Measurements from ENCODE around the gene ACP7.
"Not testable (repeated sequence)": the region's sequence is repeated elsewhere in the genome, so short reads cannot be mapped to it uniquely, and the experiment has no call there.

ACP7 gene

DNA sequence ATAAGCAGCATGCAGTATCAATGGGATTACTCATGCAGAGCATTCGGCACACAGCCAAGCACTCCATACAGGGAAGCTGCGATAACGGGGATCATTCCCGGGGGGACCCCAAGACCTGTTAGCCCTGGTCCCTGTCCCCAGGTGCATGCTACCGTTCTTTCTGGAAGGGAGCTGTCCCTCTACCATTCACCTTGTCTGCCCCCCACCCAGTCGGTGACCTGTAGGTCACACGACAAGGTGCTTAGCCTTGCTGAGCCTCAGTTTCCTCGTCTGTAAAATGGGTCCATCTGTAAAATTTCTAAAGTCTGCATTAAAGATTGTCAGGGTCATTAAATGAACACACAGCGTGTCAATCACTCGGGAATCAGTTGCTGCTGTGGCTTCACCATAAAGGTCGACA is 6.8 kb upstream of the ACP7 start:
- no peak for DNase-seq (ENCODE audit: low read depth in 2 of 3, low spot score in 1 of 3)

DNA sequence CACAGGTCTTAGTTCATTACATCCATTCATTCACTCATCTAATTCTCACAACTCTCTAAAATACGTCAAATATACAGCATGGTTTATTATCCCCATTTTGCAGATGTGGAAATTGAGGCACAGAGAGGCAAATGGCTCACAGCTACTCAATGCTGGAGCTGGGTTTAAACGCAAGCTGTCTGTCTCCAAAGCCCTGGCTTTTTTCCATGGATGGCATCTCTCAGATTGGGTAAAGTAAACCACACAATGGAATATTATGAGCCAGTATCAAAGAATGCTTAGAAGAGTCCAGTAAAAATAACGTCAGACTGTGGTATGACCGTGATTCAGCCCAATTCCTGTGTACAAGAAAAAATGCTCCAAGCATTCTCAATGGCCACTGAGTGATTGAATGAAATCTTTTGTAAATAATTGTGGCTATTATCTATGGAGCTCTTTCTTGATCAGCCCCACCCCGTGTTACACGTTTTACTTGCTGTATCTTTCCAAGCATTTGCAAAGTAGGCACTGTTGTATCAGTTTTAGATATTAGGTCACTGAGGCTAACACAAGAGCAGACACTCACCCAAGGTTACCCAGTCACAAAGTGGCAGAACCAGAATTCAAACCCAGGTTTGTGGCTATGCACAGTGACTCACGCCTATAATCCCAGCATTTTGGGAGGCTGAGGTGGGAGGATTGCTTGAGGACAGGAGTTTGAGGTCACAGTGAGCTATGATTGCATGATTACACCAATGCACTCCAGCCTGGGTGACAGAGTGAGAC is 5.5 kb upstream of the ACP7 start:
- no peak for DNase-seq (ENCODE audit: low read depth in 2 of 3, low spot score in 1 of 3)

DNA sequence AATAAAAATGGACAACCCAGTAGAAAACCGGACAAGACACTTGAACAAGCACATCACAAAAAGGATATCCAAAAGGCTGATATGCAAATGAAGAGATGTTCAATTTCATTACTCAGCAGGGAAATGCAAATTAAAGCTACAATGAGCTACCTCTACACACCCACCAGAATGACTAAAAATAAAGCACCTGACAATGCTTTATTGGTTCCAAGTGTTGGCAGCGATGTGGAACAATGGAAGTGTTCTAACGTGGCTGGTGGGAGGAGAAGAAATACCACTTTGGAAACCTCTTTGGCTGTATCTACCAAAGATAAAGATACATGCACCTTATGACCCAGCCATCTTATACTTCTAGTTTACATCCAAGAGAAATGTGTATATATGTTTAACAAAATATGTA is 3.7 kb upstream of the ACP7 start:
- no peak for DNase-seq (ENCODE audit: low read depth in 2 of 3, low spot score in 1 of 3)

DNA sequence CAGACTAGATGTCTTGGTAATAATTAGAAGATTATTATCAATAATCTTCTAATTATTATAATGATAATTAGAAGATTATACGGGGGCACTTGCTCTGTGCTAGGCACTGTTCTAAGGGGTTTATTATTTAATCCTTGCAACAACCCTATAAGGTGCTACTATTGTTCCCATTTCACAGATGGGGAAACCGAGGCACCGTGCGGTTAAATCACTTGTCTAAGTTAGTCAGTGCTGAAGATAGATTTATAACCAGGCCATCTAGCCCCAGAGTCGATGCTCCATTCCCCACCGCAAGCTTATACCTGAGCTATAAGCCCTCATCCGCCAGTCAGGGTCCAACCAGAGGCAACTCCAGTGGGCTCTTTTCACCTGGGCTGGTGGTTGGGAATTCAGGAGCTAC is 2.0 kb upstream of the ACP7 start:
- DNase-seq (ENCODE audit: low read depth in 2 of 3, low spot score in 1 of 3), result no peak

DNA sequence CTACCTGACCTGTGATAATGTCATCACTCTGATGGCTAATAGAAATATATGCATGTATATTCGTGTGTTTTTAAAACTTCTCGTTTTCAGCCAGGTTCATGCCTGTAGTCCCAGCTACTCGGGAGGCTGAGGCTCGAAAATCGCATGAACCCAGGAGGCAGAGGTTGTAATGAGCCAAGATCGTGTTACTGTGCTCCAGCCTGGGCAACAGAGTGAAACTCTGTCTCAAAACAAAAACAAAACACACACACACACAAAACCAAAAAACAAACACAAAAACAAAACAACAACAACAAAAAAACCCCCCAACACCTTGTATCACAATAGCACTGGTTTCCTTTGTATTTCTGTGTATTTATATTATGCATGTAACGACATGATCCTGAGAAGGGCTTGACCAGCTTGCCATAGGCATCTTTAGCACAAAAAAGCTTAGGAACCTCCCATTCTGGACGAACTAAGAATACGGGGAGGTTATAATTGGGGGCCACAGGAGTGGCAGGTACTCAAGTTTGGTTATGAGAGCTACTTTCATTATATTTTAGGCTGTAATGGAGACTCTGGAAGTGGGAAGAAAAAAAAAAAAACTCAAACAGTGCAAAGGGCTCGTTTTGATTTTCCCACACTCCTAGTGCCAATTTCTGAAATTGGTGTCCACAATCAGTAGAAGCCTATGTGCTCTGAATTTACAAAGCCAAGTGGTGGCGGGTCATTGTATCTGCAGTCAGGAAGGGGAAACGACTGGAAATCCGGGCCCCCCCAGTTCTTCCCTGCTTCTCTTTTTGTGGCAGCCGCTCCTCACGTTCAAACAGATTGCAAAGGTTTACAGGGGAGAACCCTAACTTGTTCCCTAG is 1.2 kb upstream of the ACP7 start:
- DNase-seq (ENCODE audit: low read depth in 2 of 3, low spot score in 1 of 3), result no peak

DNA sequence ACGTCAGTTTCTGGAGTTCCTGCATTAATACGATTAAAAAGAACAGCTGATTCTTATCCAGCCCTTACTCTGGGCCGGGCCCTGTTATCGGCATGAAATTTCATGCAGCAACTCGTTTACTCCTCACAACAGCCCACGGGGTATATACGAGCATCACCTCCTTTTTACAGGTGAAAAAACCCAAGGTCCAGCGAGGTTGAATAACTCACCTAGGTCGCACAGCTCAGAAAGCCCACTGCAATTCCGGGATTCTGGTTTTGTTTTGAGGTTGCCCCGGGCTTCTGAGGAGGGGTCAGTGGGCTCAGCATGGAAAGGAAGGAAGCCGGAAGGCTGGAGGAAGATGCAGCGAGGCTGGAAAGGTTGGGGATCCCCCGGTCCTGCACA is 577 bp upstream of the ACP7 start:
- DNase-seq (ENCODE audit: low read depth in 2 of 3, low spot score in 1 of 3), result no peak

DNA sequence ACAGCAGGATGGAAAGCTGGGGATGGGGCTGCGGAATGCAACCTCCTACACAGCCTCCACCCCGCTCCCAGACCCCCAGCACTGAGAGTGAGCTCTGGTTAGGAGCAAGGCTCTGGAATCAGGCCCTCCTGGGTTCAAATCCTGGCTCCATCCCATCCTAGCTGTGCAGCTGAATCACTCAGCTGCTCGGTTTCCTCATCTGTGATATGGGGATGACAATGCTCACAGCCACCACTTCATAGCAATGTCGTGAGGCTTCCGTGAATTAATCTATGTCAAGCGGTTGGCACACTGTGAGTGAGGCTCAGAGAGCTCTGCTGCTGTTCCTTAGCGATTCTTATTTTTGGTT is 538 bp downstream of the ACP7 start:
- DNase-seq (ENCODE audit: low read depth in 2 of 3, low spot score in 1 of 3), result no peak

DNA sequence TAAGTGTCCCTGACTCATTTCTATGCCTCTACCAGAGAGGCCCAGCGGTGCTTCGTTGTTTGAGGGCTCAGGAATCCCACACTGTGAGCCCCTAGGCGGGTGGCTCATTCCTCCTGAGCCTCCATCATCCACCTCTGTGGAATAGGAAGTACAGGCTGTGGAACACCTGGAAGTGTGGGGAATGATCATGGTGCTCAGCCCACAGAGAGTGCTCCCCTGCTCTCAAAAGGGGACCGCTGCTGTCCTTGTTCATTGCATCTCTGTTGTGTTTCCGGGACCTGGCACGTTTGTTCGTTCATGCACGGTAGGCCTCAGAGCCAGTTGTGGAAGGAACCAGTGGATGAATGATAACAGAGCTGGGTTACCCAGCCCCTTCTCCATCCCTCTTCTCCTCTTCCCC is 1.2 kb downstream of the ACP7 start:
- no peak for DNase-seq (ENCODE audit: low read depth in 2 of 3, low spot score in 1 of 3)

DNA sequence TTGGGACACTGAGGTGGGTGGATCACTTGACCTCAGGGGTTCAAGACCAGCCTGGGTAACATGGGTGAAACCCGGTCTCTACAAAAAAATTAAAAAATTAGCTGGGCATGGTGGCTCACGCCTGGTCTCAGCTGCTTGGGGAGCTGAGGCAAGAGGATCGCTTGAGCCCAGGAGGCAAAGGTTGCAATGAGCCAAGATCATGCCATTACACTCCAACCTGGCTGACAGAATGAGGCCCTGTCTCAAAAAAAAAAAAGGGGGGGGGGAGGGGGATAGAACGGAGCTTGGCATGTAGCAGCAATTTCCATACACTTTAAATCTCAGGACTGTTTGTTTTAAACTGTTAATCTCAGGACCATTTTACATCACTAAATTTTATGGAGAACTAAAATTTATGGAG is 2.2 kb downstream of the ACP7 start:
- DNase-seq (ENCODE audit: low read depth in 2 of 3, low spot score in 1 of 3), result no peak

DNA sequence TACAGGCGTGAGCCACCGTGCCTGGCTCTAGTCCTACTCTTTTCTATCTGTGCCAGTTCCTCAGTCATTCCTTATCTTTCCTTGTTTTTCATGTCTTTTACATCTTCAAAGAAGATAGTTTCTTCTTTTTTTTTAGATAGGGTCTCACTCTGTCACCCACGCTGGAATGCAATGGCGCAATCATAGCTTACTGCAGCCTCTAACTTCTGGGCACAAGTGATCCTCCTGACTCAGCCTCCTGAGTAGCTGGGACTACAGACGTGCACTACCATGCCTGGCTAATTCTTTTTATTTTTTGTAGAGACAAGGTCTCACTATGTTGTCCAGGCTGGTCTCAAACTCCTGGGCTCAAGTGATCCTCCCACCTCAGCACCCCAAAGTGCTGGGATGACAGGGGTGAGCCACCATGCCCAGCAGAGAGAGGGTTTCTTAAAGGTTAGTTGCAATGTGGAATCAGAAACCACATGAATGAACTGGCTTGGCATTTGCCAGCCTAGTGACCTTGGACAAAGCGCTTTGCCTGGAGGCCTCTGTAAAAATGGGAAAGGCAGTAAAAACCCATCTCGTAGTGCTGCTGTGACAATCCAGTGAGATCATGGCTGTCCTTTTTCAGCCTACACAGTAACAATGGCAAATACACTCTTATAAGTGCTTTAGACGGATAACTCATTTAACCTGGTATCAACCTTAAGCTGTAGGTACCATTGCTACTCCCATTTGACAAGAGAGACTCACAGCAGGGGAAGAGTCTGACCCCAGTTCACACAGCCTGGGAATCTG is 3.9 kb downstream of the ACP7 start:
- DNase-seq (ENCODE audit: low read depth in 2 of 3, low spot score in 1 of 3), result no peak

DNA sequence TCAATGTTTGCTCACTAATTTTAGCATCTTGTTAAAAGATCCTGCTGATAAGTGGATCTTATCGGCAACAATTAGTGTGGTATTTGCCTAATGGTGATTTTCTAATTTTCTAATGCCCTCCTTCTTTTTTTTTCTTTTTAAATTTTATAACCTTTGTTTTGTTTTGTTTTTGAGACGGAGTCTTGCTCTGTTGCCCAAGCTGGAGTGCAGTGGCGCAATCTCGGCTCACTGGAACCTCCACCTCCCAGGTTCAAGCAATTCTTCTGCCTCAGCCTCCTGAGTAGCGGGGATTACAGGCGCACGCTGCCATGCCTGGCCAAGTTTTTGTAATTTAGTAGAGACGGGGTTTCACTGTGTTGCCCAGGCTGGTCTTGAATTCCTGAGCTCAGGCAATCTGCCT is 5.8 kb downstream of the ACP7 start:
- DNase-seq (ENCODE audit: low read depth in 2 of 3, low spot score in 1 of 3), result not testable (repeated sequence)

DNA sequence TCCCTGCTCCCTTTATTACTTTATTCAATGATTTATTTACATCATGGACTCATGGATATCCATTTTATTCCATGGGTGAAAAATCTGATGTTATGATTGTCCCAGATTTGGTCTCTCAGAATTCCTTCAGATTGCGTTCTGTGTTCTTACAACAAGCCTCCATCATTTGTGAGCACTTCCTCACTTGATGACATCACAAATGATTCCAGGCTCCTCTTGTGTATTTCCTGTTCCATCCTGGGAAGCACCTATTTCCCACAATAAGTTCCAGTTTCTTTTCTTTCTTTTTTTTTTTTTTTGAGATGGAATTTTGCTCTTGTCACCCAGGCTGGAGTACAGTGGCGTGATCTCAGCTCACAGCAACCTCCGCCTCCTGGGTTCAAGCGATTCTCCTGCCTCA is 6.7 kb downstream of the ACP7 start:
- no peak for DNase-seq (ENCODE audit: low read depth in 2 of 3, low spot score in 1 of 3)

DNA sequence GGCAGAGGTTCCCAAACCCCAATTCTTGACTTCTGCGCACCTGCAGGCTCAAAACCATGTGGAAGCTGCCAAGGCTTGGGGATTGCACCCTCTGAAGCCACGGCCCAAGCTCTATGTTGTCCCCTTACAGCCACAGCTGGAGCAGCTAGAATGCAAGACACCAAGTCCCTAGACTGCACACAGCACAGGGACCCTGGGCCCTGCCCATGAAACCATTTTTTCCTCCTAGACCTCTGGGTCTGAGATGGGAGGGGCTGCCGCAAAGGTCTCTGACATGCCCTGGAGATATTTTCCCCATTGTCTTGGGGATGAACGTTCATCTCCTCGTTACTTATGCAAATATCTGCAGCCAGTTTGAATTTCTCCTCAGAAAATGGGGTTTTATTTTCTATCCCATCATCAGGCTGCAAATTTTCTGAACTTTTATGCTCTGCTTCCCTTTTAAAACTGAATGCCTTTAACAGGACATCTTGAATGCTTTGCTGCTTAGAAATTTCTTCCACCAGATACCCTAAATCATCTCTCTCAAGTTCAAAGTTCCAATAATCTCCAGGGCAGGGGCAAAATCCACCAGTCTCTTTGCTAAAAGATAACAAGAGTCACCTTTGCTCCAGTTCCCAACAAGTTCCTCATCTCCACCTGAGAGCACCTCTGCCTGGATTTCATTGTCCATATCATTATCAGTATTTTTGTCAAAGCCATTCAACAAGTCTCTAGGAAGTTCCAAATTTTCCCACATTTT is 11.8 kb downstream of the ACP7 start:
- not testable (repeated sequence) for DNase-seq (ENCODE audit: low read depth in 2 of 3, low spot score in 1 of 3)

DNA sequence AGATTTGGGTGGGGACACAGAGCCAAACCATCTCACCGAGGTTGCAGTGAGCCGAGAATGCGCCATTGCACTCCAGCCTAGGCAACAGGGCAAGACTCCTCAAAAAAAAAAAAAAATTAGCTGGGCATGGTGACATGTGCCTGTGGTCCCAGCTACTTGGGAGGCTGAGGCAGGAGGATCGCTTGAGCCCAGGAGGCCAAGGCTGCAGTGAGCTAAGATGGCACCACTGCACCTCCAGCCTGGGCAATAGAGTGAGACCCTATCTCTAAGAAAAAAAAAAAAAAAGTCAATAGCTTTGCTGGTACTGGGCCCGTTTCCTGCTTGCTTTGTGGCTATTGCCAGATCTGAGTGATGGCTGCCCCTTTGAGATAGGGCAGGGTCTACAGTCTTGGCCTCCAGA is 13.1 kb downstream of the ACP7 start:
- no peak for DNase-seq (ENCODE audit: low read depth in 2 of 3, low spot score in 1 of 3)

DNA sequence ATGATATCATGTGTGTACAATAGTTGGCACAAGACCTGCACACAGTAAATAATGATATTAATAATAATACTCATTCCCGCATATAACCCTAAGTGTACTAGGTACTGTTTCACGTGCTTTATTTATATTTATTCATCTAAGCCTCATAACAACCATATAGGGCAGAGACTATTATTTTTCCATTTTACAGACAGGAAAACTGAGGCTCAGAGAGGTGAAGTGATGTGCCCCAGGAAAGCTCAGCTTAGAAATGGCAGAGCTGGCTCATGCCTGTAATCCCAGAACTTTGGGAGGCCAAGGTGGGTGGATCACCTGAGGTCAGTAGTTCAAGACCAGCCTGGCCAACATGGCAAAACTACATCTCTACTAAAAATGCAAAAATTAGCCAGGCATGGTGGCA is 13.6 kb downstream of the ACP7 start:
- no peak for DNase-seq (ENCODE audit: low read depth in 2 of 3, low spot score in 1 of 3)

DNA sequence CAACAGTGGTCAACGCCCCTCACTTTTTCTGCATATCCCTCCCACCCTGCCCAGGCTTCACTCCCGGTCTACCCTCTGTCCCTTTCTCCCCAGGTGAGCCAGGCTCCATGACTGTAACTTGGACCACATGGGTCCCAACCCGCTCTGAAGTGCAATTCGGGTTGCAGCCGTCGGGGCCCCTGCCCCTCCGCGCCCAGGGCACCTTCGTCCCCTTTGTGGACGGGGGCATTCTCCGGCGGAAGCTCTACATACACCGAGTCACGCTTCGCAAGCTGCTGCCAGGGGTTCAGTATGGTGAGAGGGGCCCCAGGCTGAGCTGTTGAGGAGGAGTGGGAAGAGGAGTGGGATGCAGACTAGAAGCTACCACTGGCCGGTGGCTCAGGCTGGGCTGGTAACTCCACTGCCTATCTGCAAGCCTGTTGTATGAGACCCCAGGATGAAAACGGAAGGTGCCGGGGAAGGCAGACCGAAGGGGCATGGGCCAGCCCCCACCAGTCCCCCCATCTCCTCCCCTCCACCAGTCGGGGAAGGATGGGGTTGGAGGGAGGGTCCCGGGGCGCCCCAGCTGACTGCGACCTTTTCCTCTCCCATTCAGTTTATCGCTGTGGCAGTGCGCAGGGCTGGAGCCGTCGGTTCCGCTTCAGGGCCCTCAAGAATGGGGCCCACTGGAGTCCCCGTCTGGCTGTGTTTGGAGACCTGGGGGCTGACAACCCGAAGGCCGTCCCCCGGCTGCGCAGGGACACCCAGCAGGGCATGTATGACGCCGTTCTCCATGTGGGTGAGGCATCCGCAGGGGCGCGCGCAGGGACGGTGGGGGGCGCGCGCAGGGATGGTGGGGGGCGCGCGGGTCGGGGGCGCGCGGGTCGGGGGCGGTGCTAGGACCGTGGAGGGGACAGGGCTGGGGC is 14.4 kb downstream of the ACP7 start:
- no peak for DNase-seq (ENCODE audit: low read depth in 2 of 3, low spot score in 1 of 3)

DNA sequence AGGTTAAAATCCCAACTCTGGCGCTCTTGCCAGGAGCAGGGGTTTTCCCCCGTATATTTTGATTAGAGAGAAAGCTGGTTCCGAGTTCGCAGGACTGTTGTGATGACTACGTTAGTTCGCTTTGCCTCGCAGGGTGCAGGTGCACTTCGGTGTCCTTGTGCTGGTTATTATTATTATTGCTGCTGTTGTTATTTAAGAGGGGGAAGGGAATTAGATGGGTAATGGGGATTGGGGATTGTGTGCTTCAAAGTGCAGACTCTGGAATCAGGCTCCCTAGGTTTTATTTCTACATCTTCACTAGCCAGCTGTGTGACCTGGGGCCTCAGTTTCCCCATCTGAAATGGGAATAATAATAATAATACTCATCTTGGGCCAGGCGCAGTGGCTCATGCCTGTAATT is 15.2 kb downstream of the ACP7 start:
- no peak for DNase-seq (ENCODE audit: low read depth in 2 of 3, low spot score in 1 of 3)

DNA sequence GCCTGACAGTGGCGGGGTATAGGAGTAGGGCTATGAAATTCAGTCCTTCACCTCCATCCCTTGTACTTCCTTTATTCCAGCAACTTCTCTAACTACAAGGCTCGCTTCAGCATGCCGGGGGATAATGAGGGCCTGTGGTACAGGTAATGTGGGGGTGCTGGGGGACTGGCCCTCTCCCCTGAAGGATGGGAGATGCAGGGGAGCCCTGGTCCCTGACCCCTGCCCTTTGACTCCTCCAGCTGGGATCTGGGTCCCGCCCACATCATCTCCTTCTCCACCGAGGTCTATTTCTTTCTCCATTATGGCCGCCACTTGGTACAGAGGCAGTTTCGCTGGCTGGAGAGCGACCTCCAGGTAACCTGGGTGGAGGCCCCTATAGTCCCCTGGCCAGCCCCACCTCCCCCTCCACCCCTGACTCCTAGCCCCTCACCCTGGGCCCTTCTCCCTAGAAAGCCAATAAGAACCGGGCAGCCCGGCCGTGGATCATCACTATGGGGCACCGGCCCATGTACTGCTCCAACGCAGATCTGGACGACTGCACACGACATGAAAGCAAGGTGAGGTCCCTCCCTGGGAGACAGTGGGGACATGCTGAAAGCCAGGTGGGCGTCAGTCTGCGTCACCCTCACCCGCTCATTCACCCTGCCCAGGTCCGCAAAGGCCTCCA is 16.5 kb downstream of the ACP7 start:
- DNase-seq (ENCODE audit: low read depth in 2 of 3, low spot score in 1 of 3), result no peak

DNA sequence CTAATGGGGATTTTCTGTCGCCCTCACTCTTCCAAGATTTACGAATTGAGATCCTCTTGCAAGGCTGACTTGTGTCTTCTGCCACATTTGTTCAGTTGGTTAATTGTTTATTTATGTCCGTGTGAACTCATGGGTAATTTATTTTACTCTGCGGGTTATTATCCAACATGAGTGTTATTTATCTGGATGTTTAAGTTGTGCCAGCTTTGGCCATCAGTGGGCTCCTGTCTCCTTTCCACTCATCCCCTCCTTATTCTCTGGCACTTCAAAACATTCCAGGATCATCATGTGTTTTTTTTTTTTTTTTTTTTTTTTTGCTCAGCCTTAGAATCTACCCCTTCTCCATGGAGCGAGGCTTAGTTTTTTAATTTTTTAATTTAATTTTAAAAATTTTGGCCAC is 19.0 kb downstream of the ACP7 start:
- DNase-seq (ENCODE audit: low read depth in 2 of 3, low spot score in 1 of 3), result no peak

DNA sequence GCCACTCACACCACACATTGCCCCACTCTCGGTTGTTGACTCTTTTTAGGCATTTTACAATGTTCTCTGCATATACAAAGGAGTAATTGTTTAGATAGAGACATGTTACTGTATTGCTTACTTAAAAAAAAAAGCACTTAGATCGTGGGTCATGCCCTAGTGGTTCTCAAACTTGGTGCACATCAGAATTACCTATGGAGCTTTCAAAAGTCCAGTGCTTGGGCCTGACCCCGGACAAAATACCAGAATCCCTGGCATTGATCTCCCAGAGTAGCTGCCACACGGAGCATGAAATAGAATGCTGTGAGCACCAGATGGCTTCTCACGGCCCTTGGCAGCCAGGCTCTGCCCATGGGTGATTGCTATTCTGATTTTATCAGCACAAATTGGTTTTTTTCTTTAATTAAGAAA is 20.0 kb downstream of the ACP7 start:
- DNase-seq (ENCODE audit: low read depth in 2 of 3, low spot score in 1 of 3), result no peak
